IPS-20b (cell line): Measurements from ENCODE around the gene POU2F3.

ENCODE experiments used
- H3K27ac ChIP-seq: one replicate; pipeline ENCODE4 v1.5.1; 2013; ENCODE audit warnings: low read length
- H3K27me3 ChIP-seq: 2 replicates; pipeline ENCODE4 v1.6.1; 2013; ENCODE audit warnings: mild to moderate bottlenecking, low read length, inconsistent platforms; ENCODE audit not compliant: insufficient read depth
- H3K36me3 ChIP-seq: 2 replicates; pipeline ENCODE4 v1.6.1; 2013; ENCODE audit warnings: low read depth, mild to moderate bottlenecking, inconsistent platforms, low read length, moderate library complexity; ENCODE audit not compliant: insufficient read depth
- H3K4me1 ChIP-seq: 2 replicates; pipeline ENCODE4 v1.6.1; 2013; ENCODE audit warnings: mild to moderate bottlenecking, control low read depth, inconsistent platforms, low read length, moderate library complexity; ENCODE audit not compliant: insufficient read depth
- H3K4me3 ChIP-seq: 2 replicates; pipeline ENCODE4 v1.5.1; 2013; ENCODE audit warnings: mild to moderate bottlenecking, low read length, inconsistent platforms
- H3K9ac ChIP-seq: 2 replicates; pipeline ENCODE4 v1.6.1; 2013; ENCODE audit warnings: low read depth, mild to moderate bottlenecking, inconsistent platforms, low read length, moderate library complexity
- H3K9me3 ChIP-seq: 2 replicates; pipeline ENCODE4 v1.6.1; 2013; ENCODE audit warnings: mild to moderate bottlenecking, low read depth, low read length, inconsistent platforms; ENCODE audit not compliant: insufficient read depth

The POU2F3 gene

DNA sequence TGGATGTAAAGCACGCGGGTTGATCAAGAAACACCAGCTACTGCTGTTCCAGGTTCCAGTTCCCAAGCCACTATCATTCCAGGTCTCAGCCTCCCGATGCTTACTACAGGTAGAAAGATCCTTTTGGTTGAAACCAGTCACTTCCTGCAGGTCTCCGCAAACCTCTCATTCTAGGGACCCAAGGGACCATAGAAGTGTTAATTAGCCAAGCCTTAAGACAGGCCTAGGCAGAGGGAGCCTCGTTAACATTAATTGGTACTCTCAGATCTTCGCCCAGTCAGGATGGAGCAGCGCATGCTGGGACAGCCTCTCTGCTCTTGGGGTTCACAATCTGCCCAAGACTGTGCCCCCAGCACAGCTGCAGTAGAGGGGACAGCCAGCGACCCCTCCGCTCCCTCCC, 40.3 kb upstream of the POU2F3 start:
- Histone ChIP-seq H3K36me3 (no peaks in the 10 kb centered on the region), H3K27ac (no peak overlapping the region), H3K4me3 (no peak overlapping the region), H3K9me3 (no peaks in the 10 kb centered on the region), H3K9ac (no peak overlapping the region), H3K4me1 (peaks cover 12% of the 10 kb centered on the region; the same call in 1 of the 2 replicates), H3K27me3 (peaks cover 85% of the 10 kb centered on the region)

DNA sequence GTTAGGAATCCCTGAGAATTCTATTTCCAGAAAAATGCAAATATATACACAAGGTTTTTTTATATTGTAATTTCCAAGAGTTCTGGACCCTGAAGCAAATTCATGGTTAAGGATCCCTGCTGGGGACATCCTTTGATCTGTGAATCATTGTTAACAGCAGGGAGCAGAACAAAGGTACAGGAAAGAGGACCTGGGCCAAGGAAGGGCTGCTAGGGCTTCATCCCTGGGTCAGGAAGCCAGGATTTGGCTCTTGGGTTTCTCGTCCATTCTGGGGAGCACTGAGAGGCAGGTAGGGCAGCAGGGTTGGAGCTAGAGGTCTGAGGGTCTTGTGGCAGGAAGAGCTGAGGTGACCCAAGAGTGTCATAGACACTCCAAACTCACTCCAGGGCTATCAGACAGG, 39.3 kb upstream of the POU2F3 start:
- Histone ChIP-seq H3K9ac (no peak overlapping the region), H3K9me3 (no peaks in the 10 kb centered on the region), H3K27ac (no peak overlapping the region), H3K27me3 (peaks cover 86% of the 10 kb centered on the region), H3K36me3 (no peaks in the 10 kb centered on the region), H3K4me3 (no peak overlapping the region), H3K4me1 (peaks cover 12% of the 10 kb centered on the region; the same call in 1 of the 2 replicates)

DNA sequence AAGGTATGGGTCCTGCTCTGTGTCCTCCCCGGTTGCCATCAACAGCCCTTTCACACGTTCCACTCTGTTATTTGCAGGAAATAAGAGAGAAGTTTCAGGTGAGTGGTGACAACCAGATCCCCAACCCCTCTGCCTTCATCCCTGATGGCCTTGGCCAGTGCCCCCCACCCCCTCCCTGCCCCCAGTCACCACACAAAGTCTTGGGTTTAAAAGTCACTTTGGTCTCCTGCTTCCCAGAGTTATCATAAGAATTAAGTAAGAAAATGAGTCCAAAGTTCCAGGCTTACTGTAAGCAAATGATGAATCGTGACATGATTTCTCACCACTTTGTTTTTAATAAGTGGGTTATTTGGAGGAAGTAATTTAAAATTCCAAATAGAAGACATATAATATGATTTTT, 38.3 kb upstream of the POU2F3 start:
- H3K36me3 ChIP-seq: no peaks in the 10 kb centered on the region
- H3K4me3 ChIP-seq: no peak overlapping the region
- no peak overlapping the region for H3K27ac ChIP-seq
- H3K9me3 ChIP-seq: no peaks in the 10 kb centered on the region
- H3K9ac ChIP-seq: no peak overlapping the region
- peaks cover 86% of the 10 kb centered on the region for H3K27me3 ChIP-seq
- H3K4me1 ChIP-seq: peaks cover 10% of the 10 kb centered on the region; the same call in 1 of the 2 replicates

DNA sequence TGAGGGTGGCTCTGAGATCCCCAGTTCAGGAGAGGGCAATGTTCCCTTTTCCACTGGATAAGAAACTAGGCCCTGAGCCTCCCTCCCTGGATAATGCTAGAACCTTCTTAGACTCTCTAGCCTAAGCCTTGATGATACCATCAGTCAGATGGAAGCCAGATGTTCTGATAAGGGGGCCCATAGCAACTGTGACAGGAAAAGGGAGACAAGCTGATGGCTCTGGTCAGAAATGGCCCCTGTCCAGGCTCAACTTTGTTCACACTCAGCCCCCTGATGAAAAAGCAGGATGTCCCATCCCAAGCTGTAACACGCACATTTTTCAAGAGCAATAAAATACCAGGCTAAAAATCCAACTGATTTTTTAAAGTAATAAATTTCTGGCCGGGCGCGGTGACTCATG, 36.3 kb upstream of the POU2F3 start:
- H3K9me3 ChIP-seq: no peaks in the 10 kb centered on the region
- H3K4me3 ChIP-seq: no peak overlapping the region
- no peak overlapping the region for H3K9ac ChIP-seq
- H3K27ac ChIP-seq: no peak overlapping the region
- no peaks in the 10 kb centered on the region for H3K4me1 ChIP-seq
- peaks cover 88% of the 10 kb centered on the region for H3K27me3 ChIP-seq
- H3K36me3 ChIP-seq: no peaks in the 10 kb centered on the region

DNA sequence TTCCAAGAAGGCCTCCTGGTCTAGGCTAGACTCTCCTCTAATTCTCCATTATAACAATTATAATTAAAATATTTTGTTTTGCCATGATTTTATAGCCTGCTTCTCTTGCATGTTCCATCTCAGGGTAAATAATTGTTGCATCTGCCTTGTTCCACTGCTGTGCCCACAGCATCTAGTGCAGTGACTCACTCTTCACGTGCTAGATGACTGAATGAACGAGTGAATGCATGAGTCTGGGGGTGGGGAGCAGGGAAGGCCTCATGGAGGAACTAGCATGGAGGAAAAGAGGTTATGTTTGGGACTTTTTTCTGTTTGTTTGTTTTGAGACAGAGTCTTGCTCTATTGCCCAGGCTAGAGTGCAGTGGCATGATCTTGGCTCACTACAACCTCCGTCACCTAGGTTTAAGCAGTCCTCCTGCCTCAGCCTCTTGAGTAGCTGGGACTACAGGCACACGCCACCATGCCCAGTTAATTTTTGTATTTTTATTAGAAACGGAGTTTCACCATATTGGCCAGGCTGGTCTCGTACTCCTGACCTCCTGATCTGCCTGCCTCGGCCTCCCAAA, 34.3 kb upstream of the POU2F3 start:
- Histone ChIP-seq H3K4me3 (no peak overlapping the region), H3K9me3 (no peaks in the 10 kb centered on the region), H3K4me1 (peaks cover 4% of the 10 kb centered on the region; the same call in 1 of the 2 replicates), H3K27me3 (peaks cover 86% of the 10 kb centered on the region), H3K27ac (no peak overlapping the region), H3K9ac (no peak overlapping the region), H3K36me3 (no peaks in the 10 kb centered on the region)

DNA sequence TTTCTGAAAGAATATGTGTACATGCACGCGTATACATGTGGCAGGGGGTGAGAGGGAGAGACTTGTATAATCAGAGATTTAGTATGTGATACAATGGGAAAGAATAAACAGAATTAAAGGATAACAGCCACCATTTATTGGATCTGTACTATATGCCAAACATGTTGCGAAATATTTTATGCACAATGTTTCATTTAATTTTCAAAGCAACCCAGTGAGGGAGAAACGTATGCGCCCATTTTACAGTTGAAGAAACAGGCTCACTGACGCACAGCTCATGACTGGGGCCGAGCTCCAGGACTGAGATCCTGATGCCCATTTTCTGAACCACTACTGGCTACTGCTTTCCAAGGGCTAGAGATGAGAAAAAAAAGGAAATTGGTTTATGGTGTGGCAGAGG, 32.4 kb upstream of the POU2F3 start:
- no peak overlapping the region for H3K9ac ChIP-seq
- H3K4me3 ChIP-seq: no peak overlapping the region
- no peak overlapping the region for H3K27ac ChIP-seq

DNA sequence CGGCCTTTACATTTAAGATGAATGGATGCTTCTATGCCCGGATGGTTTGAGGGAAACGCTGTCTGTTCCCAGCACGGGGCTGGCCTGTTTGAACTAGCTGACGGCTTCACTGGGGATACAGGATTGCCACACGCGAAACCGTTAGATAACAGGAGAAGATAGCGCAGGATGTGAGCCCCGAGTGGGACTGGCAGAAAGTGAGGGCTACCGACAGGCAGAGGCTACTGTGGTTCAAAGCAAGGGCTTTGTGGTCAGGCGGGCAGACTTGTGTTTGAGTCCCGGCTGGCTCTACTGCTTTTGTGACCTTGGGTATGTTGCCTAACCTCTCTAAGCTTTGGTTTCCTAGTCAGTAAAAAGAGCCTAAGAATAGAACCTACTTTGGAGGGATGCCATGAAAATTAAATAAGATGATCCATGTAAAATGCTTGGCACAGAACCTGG, 31.9 kb upstream of the POU2F3 start:
- Histone ChIP-seq H3K36me3 (no peaks in the 10 kb centered on the region), H3K27ac (no peak overlapping the region), H3K27me3 (peaks cover 90% of the 10 kb centered on the region), H3K4me3 (no peak overlapping the region), H3K9ac (no peak overlapping the region), H3K9me3 (no peaks in the 10 kb centered on the region), H3K4me1 (peaks cover 9% of the 10 kb centered on the region; the same call in 1 of the 2 replicates)

More for the DNA sequence above, 32.4 kb upstream of the POU2F3 start:
- peaks cover 85% of the 10 kb centered on the region for H3K27me3 ChIP-seq
- H3K4me1 ChIP-seq: peaks cover 4% of the 10 kb centered on the region; the same call in 1 of the 2 replicates
- no peaks in the 10 kb centered on the region for H3K9me3 ChIP-seq
- H3K36me3 ChIP-seq: no peaks in the 10 kb centered on the region

DNA sequence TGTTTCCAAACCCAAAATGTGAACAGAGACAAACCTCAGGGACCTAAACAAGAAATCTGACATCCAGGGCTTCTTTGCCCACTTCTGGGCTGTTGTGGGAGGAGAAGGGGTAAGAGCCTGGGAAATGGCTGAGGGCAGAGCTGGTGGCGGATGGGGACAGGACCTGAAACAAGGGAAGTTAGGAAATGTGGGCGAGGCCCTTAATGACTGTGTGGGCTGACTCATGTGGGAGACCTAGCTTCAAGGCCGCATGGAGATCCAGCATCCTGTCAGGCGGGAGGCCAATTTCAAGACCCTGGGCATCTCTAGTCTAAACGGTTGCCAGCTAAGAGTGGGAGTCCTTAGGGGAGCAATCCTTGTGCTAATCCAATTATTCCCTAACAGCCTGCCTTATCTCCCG, 31.2 kb upstream of the POU2F3 start:
- no peak overlapping the region for H3K4me3 ChIP-seq
- H3K9me3 ChIP-seq: no peaks in the 10 kb centered on the region
- no peaks in the 10 kb centered on the region for H3K36me3 ChIP-seq
- H3K27me3 ChIP-seq: peaks cover 92% of the 10 kb centered on the region
- H3K27ac ChIP-seq: no peak overlapping the region
- H3K4me1 ChIP-seq: peaks cover 13% of the 10 kb centered on the region; the same call in 1 of the 2 replicates
- no peak overlapping the region for H3K9ac ChIP-seq

DNA sequence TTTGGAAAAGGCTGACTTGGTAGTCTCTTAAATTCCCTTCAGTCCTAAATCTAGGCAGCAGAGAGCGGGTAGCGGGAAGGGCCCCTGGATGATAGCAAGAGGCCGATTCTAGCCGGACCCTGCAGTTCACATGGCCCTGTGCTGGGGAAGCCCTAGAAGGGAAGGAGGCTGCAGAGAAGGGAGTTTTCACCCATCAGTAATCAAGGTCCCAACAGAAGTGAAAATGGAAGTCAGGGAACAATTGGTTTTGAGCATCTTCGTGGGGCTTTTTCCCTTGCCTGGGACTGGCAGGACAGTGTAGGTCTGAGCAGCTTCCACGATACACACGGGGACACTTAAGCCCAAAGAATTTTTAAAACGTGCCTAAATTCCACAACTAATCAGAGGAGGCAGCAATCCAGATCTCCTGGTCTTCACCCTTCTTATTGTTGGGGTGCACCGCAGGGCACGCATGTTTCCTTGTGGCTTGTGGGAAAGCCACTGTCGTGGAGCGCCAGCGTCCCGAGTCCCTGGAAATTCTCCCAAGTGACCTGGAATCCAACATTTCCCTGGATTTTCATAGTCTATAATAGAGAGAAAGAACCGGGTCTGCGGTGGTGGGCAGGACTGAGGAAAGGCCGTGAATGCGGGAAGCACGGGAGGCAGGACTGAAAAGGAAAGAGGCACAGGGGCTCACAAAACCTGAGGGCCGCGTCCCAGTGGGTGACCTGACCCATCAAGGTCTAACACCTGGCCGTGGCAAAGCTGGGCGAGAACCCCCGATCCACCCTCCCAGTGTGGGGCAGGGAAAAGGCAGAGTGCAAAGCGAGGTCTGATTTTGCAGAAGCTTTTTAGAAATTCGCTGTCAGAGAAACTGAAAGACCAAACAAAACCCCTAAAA, 30.0 kb upstream of the POU2F3 start:
- Histone ChIP-seq H3K27me3 (peaks cover 96% of the 10 kb centered on the region), H3K4me1 (peaks cover 13% of the 10 kb centered on the region; the same call in 1 of the 2 replicates), H3K9ac (peak overlapping the region; percentile 48; the same call in 1 of the 2 replicates), H3K36me3 (no peaks in the 10 kb centered on the region), H3K4me3 (peak overlapping the region; percentile 75), H3K27ac (no peak overlapping the region), H3K9me3 (no peaks in the 10 kb centered on the region)

DNA sequence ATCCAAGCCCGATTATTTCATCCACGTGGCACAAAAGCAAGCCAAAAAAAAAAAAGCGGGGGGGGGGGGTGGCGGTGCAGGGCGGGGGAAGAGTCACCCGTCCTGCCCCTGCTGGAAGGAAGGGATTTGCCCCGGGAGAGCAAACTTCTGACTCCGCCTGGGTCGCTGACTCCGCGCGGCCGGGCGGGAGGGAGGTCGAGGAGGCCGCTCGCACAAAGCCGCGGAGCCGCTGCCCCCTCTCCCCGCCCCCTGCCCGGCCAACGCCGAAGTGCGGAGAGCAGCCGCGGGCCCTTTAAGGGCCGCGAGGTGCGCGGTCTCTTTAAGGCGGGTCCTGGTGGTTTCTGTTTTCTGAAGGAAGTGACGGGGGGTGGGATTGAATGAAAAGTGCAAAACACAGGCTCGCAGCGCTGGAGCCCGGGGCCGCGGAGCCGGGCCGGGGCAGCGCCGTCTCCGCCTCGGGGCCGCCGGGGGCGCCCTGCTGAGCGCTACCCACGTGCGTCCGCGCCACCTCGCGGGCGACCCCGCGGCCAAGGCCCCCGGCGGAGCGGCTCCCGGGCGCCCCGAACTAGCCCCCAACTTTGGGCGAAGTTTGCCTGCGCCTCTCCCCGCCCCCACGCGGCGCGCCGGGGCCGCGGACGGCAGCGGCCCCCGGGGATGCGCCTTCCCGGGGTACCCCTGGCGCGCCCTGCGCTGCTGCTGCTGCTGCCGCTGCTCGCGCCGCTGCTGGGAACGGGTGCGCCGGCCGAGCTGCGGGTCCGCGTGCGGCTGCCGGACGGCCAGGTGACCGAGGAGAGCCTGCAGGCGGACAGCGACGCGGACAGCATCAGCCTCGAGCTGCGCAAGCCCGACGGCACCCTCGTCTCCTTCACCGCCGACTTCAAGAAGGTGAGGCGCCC, 29.1 kb upstream of the POU2F3 start, which contains the start of gene OAF:
OAF (plus strand) TSS at position 407 of the 896 bp plus-strand sequence; CDS start at position 655, 248 bp downstream.
- H3K9me3 ChIP-seq: no peaks in the 10 kb centered on the region
- peaks cover 96% of the 10 kb centered on the region for H3K27me3 ChIP-seq
- H3K9ac ChIP-seq: peak within 1 kb of the TSS; percentile 48; the same call in 1 of the 2 replicates
- H3K27ac ChIP-seq: no peak within 1 kb of the TSS
- H3K4me1 ChIP-seq: peaks cover 13% of the 10 kb centered on the region; the same call in 1 of the 2 replicates
- peak within 1 kb of the TSS; percentile 75 for H3K4me3 ChIP-seq
- H3K36me3 ChIP-seq: no peaks in the 10 kb centered on the region
